HCT116 (cell line): Measurements from ENCODE around the gene ALDH1L1. TPM values are rescaled to one million over a fixed set of nuclear protein-coding genes. Genes with fewer than 3 reads are reported as not detected.
A peak's percentile ranks its signal among the peaks of the same experiment; 100 is the strongest.

Experiments used
- ATAC-seq: fragments of 200-7000 bp; cut with Tn5 transposase; 2 replicates; pipeline ENCODE4 v1.9.1; 2020; ENCODE audit warnings: mild to moderate bottlenecking, moderate library complexity
- BruUV-seq: library from RNA; stranded (reverse); fragments of 400-500 nt; replicated peaks from 2 replicates; lab custom pipeline; 2021; lab: Mats Ljungman, UMichigan
- CTCF ChIA-PET: fragments of 300-600 bp; sonication (Branson Sonifier 250); formaldehyde crosslinking; loops from one replicate; lab custom pipeline; 2021; ENCODE audit warnings: antibody characterized with exemption; lab: Charles Lee
- POLR2A ChIA-PET: fragments of 300-600, 350-600 bp; sonication (Branson Sonifier 250); formaldehyde crosslinking; loops from one replicate; lab custom pipeline; 2021; ENCODE audit warnings: antibody characterized with exemption; lab: Charles Lee
- RAD21 ChIA-PET, 2 experiments: fragments of 300-600 bp; sonication (Branson Sonifier 250); formaldehyde crosslinking; loops; one replicate each; lab custom pipeline; 2023; ENCODE audit warnings: low total read pairs in 2 of 2; ENCODE audit not compliant: uncharacterized antibody in 2 of 2, unreplicated experiment in 2 of 2, low non-redundant PET in 1 of 2; lab: Charles Lee
- DNase-seq: peaks from one replicate; pipeline ENCODE4 v3.0.0-alpha.2; 2010; ENCODE audit warnings: low read depth, low spot score
- H2AFZ ChIP-seq: fragments of 200-600 bp; shearing (Covaris generic), sonication (generic); 2 replicates; pipeline ENCODE4 v1.6.1; 2017; ENCODE audit warnings: low read depth, mixed run types, mixed read lengths, antibody characterized with exemption, low read length; ENCODE audit not compliant: poor library complexity, severe bottlenecking
- H3K27ac ChIP-seq: 2 replicates; pipeline ENCODE4 v1.5.1; 2012; ENCODE audit warnings: low read depth, low read length
- H3K27me3 ChIP-seq: fragments of 200-600 bp; sonication (generic); 2 replicates; pipeline ENCODE4 v1.6.1; 2016; ENCODE audit warnings: mixed run types, low read length, mixed read lengths; ENCODE audit not compliant: insufficient read depth
- H3K36me3 ChIP-seq, 2 experiments: fragments of 200-500 bp in 1 of 2; fragments of 200-600 bp in 1 of 2; sonication (Bioruptor generic) in 1 of 2; sonication (generic) in 1 of 2; 2 replicates each; pipeline versions ENCODE4 v1.5.1 to v1.6.1; 2014 to 2016; ENCODE audit warnings: low read length in 2 of 2, inconsistent platforms in 1 of 2, mixed read lengths in 1 of 2, mixed run types in 1 of 2; ENCODE audit not compliant: insufficient read depth in 2 of 2, control insufficient read depth in 1 of 2
- H3K4me1 ChIP-seq, 2 experiments: fragments of 200-600 bp in 1 of 2; sonication (generic) in 1 of 2; 2 replicates each; pipeline versions ENCODE4 v1.5.1 to v1.6.1; 2012 to 2017; ENCODE audit warnings: low read length in 2 of 2, inconsistent platforms in 1 of 2, mild to moderate bottlenecking in 1 of 2, mixed read lengths in 1 of 2, mixed run types in 1 of 2, moderate library complexity in 1 of 2; ENCODE audit not compliant: insufficient read depth in 2 of 2, control insufficient read depth in 1 of 2
- H3K4me2 ChIP-seq: fragments of 200-600 bp; sonication (generic); 2 replicates; pipeline ENCODE4 v1.6.1; 2017; ENCODE audit warnings: mixed run types, low read length, mixed read lengths
- H3K4me3 ChIP-seq, 2 experiments: fragments of 200-600 bp in 1 of 2; sonication (generic) in 1 of 2; replicated peaks in 1 of 2; 2 replicates each; pipeline ENCODE4 v1.5.1; 2011 to 2016; ENCODE audit warnings: low read length in 2 of 2, control low read depth in 1 of 2, low read depth in 1 of 2, mild to moderate bottlenecking in 1 of 2, mixed read lengths in 1 of 2, mixed run types in 1 of 2
- H3K79me2 ChIP-seq: fragments of 200-600 bp; sonication (generic); 2 replicates; pipeline ENCODE4 v1.6.1; 2017; ENCODE audit warnings: mild to moderate bottlenecking, mixed run types, low read length, moderate library complexity, mixed read lengths; ENCODE audit not compliant: insufficient read depth
- H3K9ac ChIP-seq: fragments of 200-600 bp; sonication (generic); 2 replicates; pipeline ENCODE4 v1.6.1; 2016; ENCODE audit warnings: low read length, mixed read lengths
- H3K9me2 ChIP-seq: fragments of 200-600 bp; sonication (generic), shearing (Covaris generic); 2 replicates; pipeline ENCODE4 v1.6.1; 2017; ENCODE audit warnings: mixed run types, mild to moderate bottlenecking, moderate library complexity; ENCODE audit not compliant: insufficient read depth
- H3K9me3 ChIP-seq, 2 experiments: fragments of 200-500 bp in 1 of 2; fragments of 200-600 bp in 1 of 2; sonication (Bioruptor generic) in 1 of 2; sonication (generic) in 1 of 2; 2 replicates each; pipeline ENCODE4 v1.6.1; 2014 to 2017; ENCODE audit warnings: low read length in 2 of 2, mixed read lengths in 2 of 2, inconsistent platforms in 1 of 2, low read depth in 1 of 2, mild to moderate bottlenecking in 1 of 2, mixed run types in 1 of 2, moderate library complexity in 1 of 2; ENCODE audit not compliant: control insufficient read depth in 1 of 2, insufficient read depth in 1 of 2
- H4K20me1 ChIP-seq: fragments of 200-600 bp; sonication (generic), shearing (Covaris generic); 2 replicates; pipeline ENCODE4 v1.6.1; 2017; ENCODE audit warnings: mixed run types, mild to moderate bottlenecking, moderate library complexity; ENCODE audit not compliant: insufficient read depth
- ATF3 ChIP-seq: IDR thresholded peaks from 2 replicates; pipeline ENCODE4 v1.6.1; 2012
- CEBPB ChIP-seq: IDR thresholded peaks from 2 replicates; pipeline ENCODE4 v1.6.1; 2012; ENCODE audit warnings: low read depth
- CTCF ChIP-seq, 3 experiments: fragments of 200-600 bp in 1 of 3; sonication (generic) in 1 of 3; IDR thresholded peaks in 2 of 3; conservative IDR thresholded peaks in 1 of 3; 2 replicates each; pipeline ENCODE4 v1.5.1; 2012 to 2017; ENCODE audit warnings: low read depth in 2 of 3, low read length in 2 of 3, antibody characterized with exemption in 1 of 3, borderline replicate concordance in 1 of 3, control low read depth in 1 of 3, mild to moderate bottlenecking in 1 of 3, mixed read lengths in 1 of 3, mixed run types in 1 of 3, moderate library complexity in 1 of 3; ENCODE audit not compliant: insufficient read depth in 1 of 3
- ELF1 ChIP-seq: IDR thresholded peaks from 2 replicates; pipeline ENCODE4 v1.6.1; 2012; ENCODE audit warnings: low read depth, borderline replicate concordance
- EZH2 ChIP-seq: fragments of 200-600 bp; sonication (generic); IDR thresholded peaks from 2 replicates; pipeline ENCODE4 v1.6.1; 2017; ENCODE audit warnings: antibody characterized with exemption, mixed run types
- EZH2phosphoT487 ChIP-seq: fragments of 200-600 bp; IDR thresholded peaks from 2 replicates; pipeline ENCODE4 v1.6.1; 2018; ENCODE audit warnings: antibody characterized with exemption, borderline replicate concordance
- FOSL1 ChIP-seq: IDR thresholded peaks from 2 replicates; pipeline ENCODE4 v1.6.1; 2012; ENCODE audit warnings: low read depth
- MAX ChIP-seq: IDR thresholded peaks from 2 replicates; pipeline ENCODE4 v1.6.1; 2012
- RAD21 ChIP-seq: IDR thresholded peaks from 2 replicates; pipeline ENCODE4 v1.6.1; 2012; ENCODE audit warnings: low read depth, mild to moderate bottlenecking
- SIN3A ChIP-seq: IDR thresholded peaks from 2 replicates; pipeline ENCODE4 v1.6.1; 2012; ENCODE audit warnings: low read depth
- SRF ChIP-seq: IDR thresholded peaks from 2 replicates; pipeline ENCODE4 v1.6.1; 2012; ENCODE audit warnings: low read depth
- TCF7L2 ChIP-seq: IDR thresholded peaks from 2 replicates; pipeline ENCODE4 v1.7.0; 2011; ENCODE audit warnings: borderline replicate concordance, inconsistent platforms; ENCODE audit not compliant: insufficient read depth, insufficient read length; ENCODE audit errors: extremely low read depth
- YY1 ChIP-seq: IDR thresholded peaks from 2 replicates; pipeline ENCODE4 v1.6.1; 2011; ENCODE audit warnings: low read length, low read depth, moderate library complexity, mild to moderate bottlenecking; ENCODE audit not compliant: insufficient replicate concordance; ENCODE audit errors: extremely low read depth
- ZFX ChIP-seq: fragments of 450-650 bp; IDR thresholded peaks from 2 replicates; pipeline ENCODE4 v1.6.1; 2017
- ZNF274 ChIP-seq: fragments of 200-500 bp; sonication (Bioruptor generic); IDR thresholded peaks from 2 replicates; pipeline ENCODE4 v1.6.1; 2014; ENCODE audit warnings: mild to moderate bottlenecking, low read depth, low read length, inconsistent platforms
- intact Hi-C: fragments of 100-400 bp; cut with micrococcal nuclease; formaldehyde crosslinking; loops from 2 replicates; pipeline ENCODE4 v1.10.0; 2022
- total RNA-seq: library from RNA; stranded (reverse); gene quantifications from one replicate; pipeline ENCODE4 v1.2.1, GENCODE V29; 2021; ENCODE audit not compliant: unreplicated experiment

The ALDH1L1 gene
- total RNA-seq, 1 experiment from 2014 or later = 0.81 TPM

GRCh38 chr3:126053949-126054569 lies 126.3 kb downstream of the ALDH1L1 start:
- TF ChIP-seq ZFX = no peak
- no peak for TF ChIP-seq EZH2phosphoT487
- TF ChIP-seq SIN3A = no peak
- TF ChIP-seq MAX = no peak
- no peak for TF ChIP-seq YY1
- no peak for TF ChIP-seq EZH2
- no peak for TF ChIP-seq TCF7L2
- TF ChIP-seq CEBPB = no peak
- TF ChIP-seq RAD21 = no peak
- TF ChIP-seq CTCF (IDR thresholded peaks at IDR 0.05 in 2 of 3, conservative IDR thresholded peaks at IDR 0.05 in 1 of 3; ENCODE audit: borderline replicate concordance in 1 of 3, insufficient read depth in 1 of 3, low read depth in 2 of 3, low read length in 2 of 3) = no peak
- no peak for TF ChIP-seq FOSL1
- no peak for TF ChIP-seq ZNF274
- no peak for TF ChIP-seq ATF3
- TF ChIP-seq SRF = no peak
- TF ChIP-seq ELF1 = no peak

More at GRCh38 chr3:126053949-126054569, 126.3 kb downstream of the ALDH1L1 start:
- H3K4me3 ChIP-seq = no peak overlapping the region
- POLR2A ChIA-PET = no interaction called here
- no peak for ATAC-seq
- H3K9ac ChIP-seq = no peak overlapping the region
- CTCF ChIA-PET = no interaction called here
- no peaks in the 10 kb centered on the region for H3K9me3 ChIP-seq
- no peaks in the 10 kb centered on the region for H4K20me1 ChIP-seq
- H3K27ac ChIP-seq = no peak overlapping the region
- 0 out of 2 replicates have a peak overlapping the region, but pooled peaks have one; percentile 19 for H3K4me2 ChIP-seq
- no peak overlapping the region for H2AFZ ChIP-seq
- intact Hi-C loops = no loop called here
- no peaks in the 10 kb centered on the region for H3K27me3 ChIP-seq
- no peaks in the 10 kb centered on the region for H3K9me2 ChIP-seq
- peaks cover 2 to 26% of the 10 kb centered on the region in 2 experiments; a peak in 3 of 4 replicates for H3K4me1 ChIP-seq
- H3K36me3 ChIP-seq = no peaks in the 10 kb centered on the region
- BruUV-seq = no TSS peak
- RAD21 ChIA-PET = no interaction called here
- no peaks in the 10 kb centered on the region for H3K79me2 ChIP-seq
- DNase-seq = no peak

Other genes starting within 250 kb of the ALDH1L1 start
- 2.2 TPM for gene ROPN1B, start 211.4 kb downstream of the ALDH1L1 start, total RNA-seq
- 45.9 TPM for gene SLC41A3, start 96.5 kb downstream of the ALDH1L1 start, total RNA-seq
- 3.3 TPM for gene KLF15, start 176.8 kb upstream of the ALDH1L1 start, total RNA-seq
- not detected for gene CFAP100, start 214.3 kb upstream of the ALDH1L1 start, total RNA-seq